SK-N-SH treated with all-trans-retinoic acid at 6 μM for 48 hours (cell line): ENCODE results near the gene CNTLN.

Source experiments
- ARNTL ChIP-seq: fragments of 450-650 bp; formaldehyde crosslinking; IDR thresholded peaks from 2 replicates; pipeline ENCODE4 v1.5.0; 2020; ENCODE audit warnings: low read depth, mild to moderate bottlenecking, moderate library complexity, borderline replicate concordance
- CREB5 ChIP-seq: fragments of 250-450 bp; sonication (Bioruptor Pico); IDR thresholded peaks from 2 replicates; pipeline ENCODE4 v1.5.1; 2020; ENCODE audit warnings: low read depth, mild to moderate bottlenecking, moderate library complexity
- PATZ1 ChIP-seq: fragments of 250-450 bp; sonication (Bioruptor Pico); IDR thresholded peaks from 2 replicates; pipeline ENCODE4 v1.8.0; 2020; ENCODE audit warnings: mild to moderate bottlenecking, moderate library complexity, borderline replicate concordance
- RARB ChIP-seq: fragments of 250-450 bp; sonication (Bioruptor Pico); IDR thresholded peaks from 2 replicates; pipeline ENCODE4 v1.8.0; 2021; ENCODE audit warnings: mild to moderate bottlenecking, moderate library complexity
- TOX ChIP-seq: fragments of 250-450 bp; sonication (Bioruptor Pico); IDR thresholded peaks from 2 replicates; pipeline ENCODE4 v1.8.0; 2021; ENCODE audit warnings: mild to moderate bottlenecking, moderate library complexity, borderline replicate concordance
- TSHZ2 ChIP-seq: fragments of 250-450 bp; sonication (Bioruptor Pico); IDR thresholded peaks from 2 replicates; pipeline ENCODE4 v1.5.0; 2020; ENCODE audit warnings: mild to moderate bottlenecking, moderate library complexity
- ZFP3 ChIP-seq: fragments of 250-450 bp; sonication (Bioruptor Pico); IDR thresholded peaks from 2 replicates; pipeline ENCODE4 v1.5.0; 2020; ENCODE audit warnings: mild to moderate bottlenecking, moderate library complexity
- ZFP30 ChIP-seq: fragments of 450-650 bp; formaldehyde crosslinking; IDR thresholded peaks from 2 replicates; pipeline ENCODE4 v1.5.0; 2022; ENCODE audit warnings: mild to moderate bottlenecking, moderate library complexity
- ZNF8 ChIP-seq: fragments of 450-650 bp; formaldehyde crosslinking; IDR thresholded peaks from 2 replicates; pipeline ENCODE4 v1.5.0; 2020; ENCODE audit warnings: mild to moderate bottlenecking, moderate library complexity

GRCh38 chr9:17229945-17230560 is 95.2 kb downstream of the CNTLN start:
- no peak for TF ChIP-seq PATZ1 (CRISPR knock-in tag)
- no peak for TF ChIP-seq ZFP3 (CRISPR knock-in tag)
- TF ChIP-seq CREB5 (CRISPR knock-in tag): no peak
- TF ChIP-seq TSHZ2 (CRISPR knock-in tag): no peak
- no peak for TF ChIP-seq RARB (CRISPR knock-in tag)
- no peak for TF ChIP-seq ZNF8
- no peak for TF ChIP-seq ARNTL
- no peak for TF ChIP-seq ZFP30 (CRISPR knock-in tag)
- no peak for TF ChIP-seq TOX
